ENCODE data around the gene PIK3C2G. TPM values are rescaled to one million over a fixed set of nuclear protein-coding genes. Genes with fewer than 3 reads are reported as not detected.

The PIK3C2G gene
- total RNA-seq, 1 donor from 2014 or later: 0.41 TPM

DNA sequence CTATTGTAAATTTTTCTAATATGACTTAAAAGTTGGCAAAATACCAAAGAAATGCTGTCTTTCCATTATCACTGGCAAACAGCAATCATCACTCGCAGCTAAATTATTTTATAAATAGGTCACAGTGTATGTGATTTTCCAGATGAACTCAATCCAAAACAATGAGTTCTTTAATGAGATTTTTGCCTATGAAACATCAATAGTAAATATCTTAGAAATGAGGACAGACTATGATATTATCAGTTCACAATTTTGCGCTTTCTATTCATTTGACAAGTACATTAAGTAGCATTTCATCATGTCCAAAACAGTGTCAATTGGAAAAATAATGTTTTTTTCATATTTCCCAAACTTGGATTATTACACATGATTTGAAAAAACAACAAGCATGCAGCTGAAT lies 65.7 kb downstream of the PIK3C2G start:
- DNase-seq (ENCODE audit: low spot score in 2 of 2): no peak
- no peak for FAIRE-seq

DNA sequence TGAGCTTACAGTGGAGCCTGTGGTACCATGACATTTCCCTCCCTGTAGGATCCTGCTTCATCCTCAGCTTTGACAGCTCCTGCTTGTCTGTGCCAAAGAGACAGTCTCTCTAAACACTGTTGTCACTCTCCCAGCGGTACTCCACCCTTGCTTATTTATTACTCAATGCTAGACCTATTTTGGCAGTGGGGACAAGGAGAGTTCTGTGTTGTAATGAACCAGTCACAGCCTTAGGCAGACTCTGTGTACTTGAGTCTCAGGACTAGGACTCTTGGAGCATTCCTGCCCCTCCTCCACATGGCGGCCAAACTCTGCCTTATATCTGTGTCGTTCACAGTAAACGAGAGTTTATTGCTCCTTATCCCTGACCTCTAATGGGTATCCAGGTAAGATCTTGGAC lies 70.9 kb downstream of the PIK3C2G start:
- DNase-seq (ENCODE audit: low spot score in 2 of 2) (no peak), FAIRE-seq (no peak)

DNA sequence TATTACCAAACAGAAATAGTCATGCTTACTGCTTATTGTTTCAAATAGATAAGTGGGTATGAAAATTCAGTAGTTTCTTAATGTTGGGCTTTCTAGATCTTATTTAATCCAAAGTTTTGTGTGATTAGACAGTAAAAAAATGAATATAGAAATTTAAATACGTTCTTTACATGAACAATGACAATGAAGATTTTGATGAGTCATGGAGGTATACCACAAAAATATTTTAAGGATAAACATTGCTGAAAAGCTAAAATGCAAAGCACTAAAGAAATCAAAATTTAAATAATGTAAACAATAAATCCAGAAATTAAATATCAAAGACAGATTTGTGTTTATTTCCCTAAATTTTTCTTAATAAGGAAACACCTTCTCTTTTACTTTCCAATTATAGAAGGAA lies 78.3 kb downstream of the PIK3C2G start:
- DNase-seq (ENCODE audit: low spot score in 2 of 2) (no peak), FAIRE-seq (no peak)

GRCh38 chr12:18340186-18340585 lies 78.9 kb downstream of the PIK3C2G start:
- no peak for FAIRE-seq
- no peak for DNase-seq (ENCODE audit: low spot score in 2 of 2)

DNA sequence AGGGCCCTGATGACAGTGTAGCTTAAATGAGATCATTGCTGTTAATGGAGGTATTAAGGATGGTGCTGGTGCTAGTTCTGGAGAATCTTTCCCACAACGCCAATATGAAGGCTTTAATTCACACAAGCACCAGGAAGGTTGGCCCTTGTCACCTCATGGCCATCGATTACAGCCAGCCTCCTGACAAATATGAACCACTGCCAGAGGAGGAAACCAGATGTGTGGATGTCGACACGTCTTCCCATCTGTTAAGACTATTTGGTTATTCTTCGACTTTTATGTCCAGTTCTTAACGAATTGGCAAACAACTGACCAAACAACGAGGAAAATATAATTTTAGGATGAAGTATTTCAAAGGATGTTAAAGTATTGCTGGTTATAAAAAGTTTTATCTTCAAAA lies 79.5 kb downstream of the PIK3C2G start:
- FAIRE-seq: no peak
- DNase-seq (ENCODE audit: low spot score in 2 of 2): no peak

DNA sequence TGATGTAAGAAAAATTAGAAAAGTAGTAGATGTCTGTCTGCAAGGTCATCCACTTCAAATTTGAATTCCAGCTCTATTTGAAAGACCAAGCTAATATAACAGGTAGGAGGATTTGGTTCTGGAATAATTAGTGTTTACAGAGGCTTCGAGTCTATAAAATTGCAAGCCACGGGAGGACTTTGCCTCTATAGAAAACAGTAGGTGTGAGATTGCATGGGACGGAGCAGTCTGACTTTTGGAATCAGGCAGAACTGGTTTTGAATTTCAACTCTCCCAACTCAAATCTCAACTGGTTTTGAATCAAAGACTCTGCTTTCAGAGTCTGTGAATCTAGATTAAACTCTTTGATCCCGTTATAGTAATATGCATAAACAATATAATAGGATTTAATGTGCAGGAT lies 82.4 kb downstream of the PIK3C2G start:
- no peak for DNase-seq (ENCODE audit: low spot score in 2 of 2)
- no peak for FAIRE-seq

DNA sequence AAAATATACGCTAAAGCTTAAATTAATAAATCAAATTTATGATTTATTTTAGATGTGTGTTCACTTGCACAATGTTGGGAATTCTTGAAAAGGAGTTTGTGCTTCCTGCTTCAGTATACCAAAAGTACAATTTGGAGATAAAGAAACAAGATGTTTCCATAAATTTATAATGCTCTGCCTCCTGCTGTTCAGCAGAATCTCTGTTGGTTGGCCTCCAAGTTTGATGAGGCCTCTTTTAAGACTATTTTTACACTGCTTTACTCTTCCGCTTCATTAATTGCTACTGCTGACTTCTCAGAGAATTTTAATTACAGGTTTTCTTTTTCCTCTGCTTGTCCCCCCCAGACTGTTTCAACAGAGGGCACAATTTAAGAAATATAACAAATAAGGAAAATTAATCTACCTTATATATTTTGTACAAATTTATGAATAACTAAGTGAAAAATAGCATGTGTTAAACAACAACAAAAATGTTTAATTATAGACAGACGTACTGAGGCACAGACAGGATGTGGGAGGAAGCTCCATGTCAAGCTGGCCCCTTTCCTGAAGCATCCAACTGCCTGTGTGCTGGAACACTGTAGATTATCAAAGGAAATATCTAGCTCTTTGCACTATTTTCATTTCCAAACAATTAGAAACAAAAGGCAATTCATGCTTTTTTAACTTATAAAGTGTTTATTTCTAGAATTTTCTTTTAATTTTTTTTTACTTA lies 83.9 kb downstream of the PIK3C2G start:
- no peak for FAIRE-seq

GRCh38 chr12:18352312-18352711 lies 91.0 kb downstream of the PIK3C2G start:
- FAIRE-seq (no peak), DNase-seq (ENCODE audit: low spot score in 2 of 2) (no peak)

More for the DNA sequence above, 83.9 kb downstream of the PIK3C2G start:
- no peak for DNase-seq (ENCODE audit: low spot score in 2 of 2)

- FAIRE-seq (no peak), DNase-seq (ENCODE audit: low spot score in 2 of 2) (no peak)
Measured at GRCh38 chr12:18355429-18355828, 94.1 kb downstream of the PIK3C2G start.

DNA sequence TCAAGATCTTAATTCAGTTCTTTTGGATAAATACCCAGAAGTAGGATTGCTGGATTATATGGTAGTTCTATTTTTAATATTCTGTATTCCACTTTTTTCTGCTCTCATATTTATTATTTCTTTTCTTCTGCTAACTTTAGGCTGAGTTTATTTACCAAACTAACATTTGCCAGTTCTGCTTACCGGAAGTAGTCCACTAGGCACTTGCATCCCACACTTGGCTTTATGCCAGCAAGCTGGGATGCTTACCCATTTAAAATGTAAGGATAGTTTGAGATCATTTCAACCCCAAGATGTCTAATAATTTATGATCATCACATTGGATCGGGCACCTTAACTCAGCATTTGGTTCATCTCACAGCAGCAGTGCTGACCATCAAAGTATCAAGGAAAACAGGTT lies 96.8 kb downstream of the PIK3C2G start:
- DNase-seq (ENCODE audit: low spot score in 2 of 2): no peak
- no peak for FAIRE-seq

DNA sequence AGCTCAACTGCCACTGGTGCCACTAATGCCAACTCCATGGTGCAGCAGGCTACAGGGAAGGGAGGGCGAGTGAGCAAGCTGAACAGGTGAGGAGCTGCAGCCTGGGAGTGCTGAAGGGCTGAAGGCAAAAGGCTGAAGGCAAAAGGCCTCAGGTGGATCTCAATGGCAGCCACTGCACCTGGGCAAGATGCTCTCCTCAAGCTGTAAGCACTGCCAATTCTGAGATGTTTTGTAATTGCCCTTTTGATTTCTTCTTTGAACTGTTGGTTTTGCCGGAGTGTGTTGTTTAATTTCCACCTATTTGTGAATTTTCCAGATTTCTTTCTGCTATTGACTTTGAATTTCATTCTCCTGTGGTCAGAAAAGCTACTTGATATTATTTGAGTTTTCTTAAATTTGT lies 97.6 kb downstream of the PIK3C2G start:
- FAIRE-seq: no peak

GRCh38 chr12:18361433-18361832 lies 100.1 kb downstream of the PIK3C2G start:
- DNase-seq (ENCODE audit: low spot score in 2 of 2) (no peak), FAIRE-seq (no peak)

More for the DNA sequence above, 97.6 kb downstream of the PIK3C2G start:
- DNase-seq (ENCODE audit: low spot score in 2 of 2): no peak

- FAIRE-seq: no peak
- DNase-seq (ENCODE audit: low spot score in 2 of 2): no peak
Measured at GRCh38 chr12:18363321-18363720, 102.0 kb downstream of the PIK3C2G start.

- no peak for FAIRE-seq
Measured at GRCh38 chr12:18368594-18368993, 107.3 kb downstream of the PIK3C2G start.

GRCh38 chr12:18373181-18373580 lies 111.9 kb downstream of the PIK3C2G start:
- no peak for DNase-seq (ENCODE audit: low spot score in 2 of 2)
- FAIRE-seq: no peak

More at GRCh38 chr12:18368594-18368993, 107.3 kb downstream of the PIK3C2G start:
- DNase-seq (ENCODE audit: low spot score in 2 of 2): no peak

DNA sequence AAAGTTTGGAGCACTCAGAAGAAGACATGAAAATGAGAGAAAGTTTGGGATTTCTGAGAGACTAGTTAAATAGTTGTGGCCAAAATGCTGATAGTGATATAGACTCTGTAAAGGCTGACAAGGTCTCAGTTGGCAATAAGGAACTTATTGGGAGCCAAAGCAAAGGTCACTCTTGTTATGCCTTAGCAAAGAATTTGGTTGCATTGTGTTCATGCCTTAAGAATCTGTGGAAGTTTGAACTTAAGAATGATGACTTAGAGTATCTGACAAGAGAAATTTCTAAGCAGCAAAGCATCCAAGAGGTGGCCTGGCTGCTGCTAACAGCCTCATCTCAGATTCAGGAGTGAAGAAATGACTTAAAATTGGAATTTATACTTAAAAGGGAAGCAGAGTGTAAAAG lies 113.8 kb downstream of the PIK3C2G start:
- DNase-seq (ENCODE audit: low spot score in 2 of 2): no peak
- no peak for FAIRE-seq

GRCh38 chr12:18375583-18375982 lies 114.3 kb downstream of the PIK3C2G start:
- DNase-seq (ENCODE audit: low spot score in 2 of 2) (no peak), FAIRE-seq (no peak)

- DNase-seq (ENCODE audit: low spot score in 2 of 2): no peak
- FAIRE-seq: no peak
Measured at GRCh38 chr12:18382236-18382885, 121.0 kb downstream of the PIK3C2G start.

- FAIRE-seq: no peak
- no peak for DNase-seq (ENCODE audit: low spot score in 2 of 2)
Measured at GRCh38 chr12:18383203-18383602, 121.9 kb downstream of the PIK3C2G start.

- no peak for FAIRE-seq
- no peak for DNase-seq (ENCODE audit: low spot score in 2 of 2)
Measured at GRCh38 chr12:18387706-18388105, 126.4 kb downstream of the PIK3C2G start.

DNA sequence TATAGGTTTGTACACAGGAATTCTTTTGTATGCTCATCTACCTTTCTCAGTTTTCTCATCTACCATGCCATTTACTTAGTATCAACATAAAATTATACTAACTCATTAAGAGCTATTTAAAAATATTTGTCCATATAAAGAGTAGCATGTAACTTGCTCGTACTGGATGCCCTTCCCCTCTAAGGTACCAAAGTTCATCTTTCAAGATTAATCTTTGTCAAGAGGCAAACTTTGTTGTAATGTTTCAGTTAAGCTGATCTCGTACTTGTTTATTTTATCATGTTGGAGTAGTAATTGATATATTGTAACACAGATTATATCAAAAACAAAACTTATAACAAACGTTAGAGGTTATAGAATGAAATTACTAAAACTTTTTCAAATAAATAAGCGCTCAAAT lies 128.5 kb downstream of the PIK3C2G start:
- FAIRE-seq (no peak), DNase-seq (ENCODE audit: low spot score in 2 of 2) (no peak)

GRCh38 chr12:18391151-18391550 lies 129.8 kb downstream of the PIK3C2G start:
- FAIRE-seq (no peak), DNase-seq (ENCODE audit: low spot score in 2 of 2) (no peak)
